Prostate gland (tissue), 2 donors: ENCODE data around the gene PHKB.

Source experiments
- POLR2A ChIP-seq: fragments of 450-650 bp; IDR thresholded peaks from one replicate; pipeline ENCODE4 v1.6.1; 2016; ENCODE audit warnings: antibody characterized with exemption, mild to moderate bottlenecking
- TF ChIP-seq, protein P1 (sequence below), 4 experiments: fragments of 200-600 bp in 2 of 4; fragments of 450-650 bp in 2 of 4; sonication (generic) in 2 of 4; IDR thresholded peaks; 1 replicate in 3 of 4; 2 replicates in 1 of 4; pipeline ENCODE4 v1.5.1; 2016 to 2019; ENCODE audit warnings: antibody characterized with exemption in 4 of 4, mild to moderate bottlenecking in 2 of 4, moderate library complexity in 2 of 4

DNA sequence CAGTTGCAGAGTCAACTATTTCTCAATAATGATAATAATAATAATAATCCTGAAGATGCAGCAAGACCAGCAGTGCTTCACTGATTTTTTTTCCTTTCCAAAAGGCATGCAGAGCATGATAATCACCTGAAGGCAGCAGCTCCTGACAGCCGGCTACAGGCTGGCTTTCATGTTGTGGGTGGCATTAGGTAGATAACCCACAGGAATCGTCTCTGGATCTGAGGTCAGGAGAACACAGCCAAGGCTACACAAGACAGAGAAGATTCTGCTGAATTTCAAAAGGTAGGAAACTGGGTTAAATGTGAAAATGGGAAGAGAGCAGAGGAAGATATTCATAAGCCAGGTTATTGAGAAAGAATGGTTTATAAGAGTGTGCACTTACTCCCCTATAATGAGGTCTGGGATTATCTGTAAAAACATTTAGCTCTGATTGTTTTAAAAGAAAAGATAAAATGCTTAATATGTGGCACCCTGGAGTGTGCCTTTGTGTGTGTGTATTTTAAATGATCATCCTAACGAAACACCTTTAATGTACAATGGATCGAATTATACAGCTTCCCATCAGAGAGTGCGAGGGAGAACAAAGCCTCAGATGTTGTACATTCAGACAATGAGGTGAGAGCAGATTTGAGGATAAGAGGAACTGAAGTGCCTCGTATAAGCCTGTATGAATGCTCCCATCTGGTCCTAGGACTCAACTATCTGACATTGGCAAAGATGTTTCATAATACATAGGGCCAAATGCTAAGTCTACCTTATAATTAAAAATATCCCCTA is 273.1 kb downstream of the PHKB start:
- no peak for TF ChIP-seq POLR2A
- TF ChIP-seq, protein P1, sequence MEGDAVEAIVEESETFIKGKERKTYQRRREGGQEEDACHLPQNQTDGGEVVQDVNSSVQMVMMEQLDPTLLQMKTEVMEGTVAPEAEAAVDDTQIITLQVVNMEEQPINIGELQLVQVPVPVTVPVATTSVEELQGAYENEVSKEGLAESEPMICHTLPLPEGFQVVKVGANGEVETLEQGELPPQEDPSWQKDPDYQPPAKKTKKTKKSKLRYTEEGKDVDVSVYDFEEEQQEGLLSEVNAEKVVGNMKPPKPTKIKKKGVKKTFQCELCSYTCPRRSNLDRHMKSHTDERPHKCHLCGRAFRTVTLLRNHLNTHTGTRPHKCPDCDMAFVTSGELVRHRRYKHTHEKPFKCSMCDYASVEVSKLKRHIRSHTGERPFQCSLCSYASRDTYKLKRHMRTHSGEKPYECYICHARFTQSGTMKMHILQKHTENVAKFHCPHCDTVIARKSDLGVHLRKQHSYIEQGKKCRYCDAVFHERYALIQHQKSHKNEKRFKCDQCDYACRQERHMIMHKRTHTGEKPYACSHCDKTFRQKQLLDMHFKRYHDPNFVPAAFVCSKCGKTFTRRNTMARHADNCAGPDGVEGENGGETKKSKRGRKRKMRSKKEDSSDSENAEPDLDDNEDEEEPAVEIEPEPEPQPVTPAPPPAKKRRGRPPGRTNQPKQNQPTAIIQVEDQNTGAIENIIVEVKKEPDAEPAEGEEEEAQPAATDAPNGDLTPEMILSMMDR (IDR thresholded peaks at IDR 0.05), result no peak
